NCI-H524 (cell line): ENCODE results near the gene THRB.
"Not testable (repeated sequence)": the region's sequence is repeated elsewhere in the genome, so short reads cannot be mapped to it uniquely, and the experiment has no call there.

Source experiments
- DNase-seq, 2 experiments: peaks; one replicate each; lab custom pipeline; 2025; lab: John Stamatoyannopoulos, UW

The THRB gene

DNA sequence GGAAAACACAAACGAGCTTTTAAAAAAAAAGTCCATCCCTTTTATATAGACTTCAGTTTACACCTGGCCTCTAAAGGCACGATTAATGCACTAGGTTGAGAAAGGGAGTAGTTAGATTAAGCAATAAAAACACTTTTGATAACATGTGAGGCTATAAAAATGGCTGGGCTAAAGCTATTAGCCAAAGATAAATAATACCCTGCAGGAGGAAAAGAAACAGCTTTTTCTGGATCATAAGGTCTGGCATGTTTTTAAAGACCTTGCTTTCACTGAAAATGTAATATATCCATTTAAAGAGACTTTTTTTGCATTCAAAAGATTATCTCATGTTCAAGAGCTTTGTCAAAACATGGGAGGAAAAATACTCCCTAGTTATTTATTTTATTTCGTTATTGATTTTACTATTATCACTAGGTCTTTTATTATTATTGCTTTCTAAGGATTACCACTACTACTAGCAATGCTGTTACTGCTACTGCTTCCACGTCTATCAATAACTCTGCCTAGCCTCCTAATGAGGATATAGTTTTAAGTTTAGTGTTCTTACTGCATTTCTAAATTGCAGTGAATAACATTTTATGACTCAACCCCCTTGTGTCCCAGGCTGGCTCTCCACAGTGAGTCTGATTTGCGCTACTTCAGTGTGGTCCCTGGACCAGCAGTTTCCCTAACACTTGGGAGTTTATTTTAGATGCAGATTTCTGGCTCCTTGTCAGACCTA lies 93.4 kb downstream of the THRB start:
- no peak for DNase-seq

DNA sequence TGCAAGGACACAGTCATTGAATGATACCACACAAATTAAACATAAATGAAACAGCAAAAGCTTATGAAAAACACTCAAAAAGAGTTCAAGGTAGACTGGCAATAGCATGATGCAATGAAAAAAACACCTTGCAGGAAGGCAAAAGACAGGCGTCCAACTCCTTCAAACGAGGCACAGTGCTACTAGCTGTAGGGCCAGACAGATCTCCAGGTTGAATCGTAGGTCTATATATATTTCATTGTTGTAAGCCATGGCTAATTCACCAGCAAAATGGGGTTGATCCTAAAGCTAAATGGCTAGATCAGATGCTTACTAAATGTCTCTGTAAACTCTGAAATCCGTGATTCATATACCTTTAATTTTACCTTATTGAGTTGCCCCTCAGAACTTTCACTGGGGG lies 94.2 kb downstream of the THRB start:
- DNase-seq, result no peak

DNA sequence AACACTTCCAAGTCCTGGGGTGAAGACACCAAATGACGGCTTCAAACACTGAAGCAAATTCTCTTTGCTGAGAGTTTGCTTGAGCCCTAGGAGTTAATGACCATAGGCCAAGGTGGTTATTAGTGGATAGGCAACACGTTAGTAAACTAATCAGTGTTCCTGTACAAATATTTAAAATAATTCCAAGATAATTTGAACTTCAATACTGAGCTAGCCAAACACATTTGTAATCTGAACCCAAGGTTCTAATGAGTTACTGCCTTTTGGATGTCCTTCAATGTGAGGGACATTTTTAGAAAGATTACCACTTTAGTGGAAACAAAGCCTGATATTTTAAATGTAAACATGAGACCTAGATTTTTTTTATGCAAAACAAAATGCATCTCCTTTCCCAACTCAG lies 94.6 kb downstream of the THRB start:
- DNase-seq, result no peak

DNA sequence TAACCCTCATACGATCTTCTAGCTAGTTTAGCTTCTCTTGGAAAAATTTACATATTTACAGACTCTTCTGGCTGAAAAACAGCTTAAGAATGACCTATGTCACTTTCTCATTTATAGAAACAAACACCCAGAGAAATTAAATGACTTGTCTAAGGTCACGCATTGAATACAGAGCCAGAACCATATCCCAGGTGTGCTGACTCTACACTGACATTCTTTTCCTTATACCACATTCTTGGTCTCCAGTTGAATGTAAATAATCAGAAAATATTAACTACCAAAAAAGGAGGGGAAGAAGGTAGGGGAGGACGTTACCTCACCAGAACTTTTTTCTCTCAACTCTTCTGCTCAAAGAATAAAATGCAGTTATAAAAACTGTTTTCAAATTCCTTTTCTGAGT lies 95.0 kb downstream of the THRB start:
- no peak for DNase-seq

DNA sequence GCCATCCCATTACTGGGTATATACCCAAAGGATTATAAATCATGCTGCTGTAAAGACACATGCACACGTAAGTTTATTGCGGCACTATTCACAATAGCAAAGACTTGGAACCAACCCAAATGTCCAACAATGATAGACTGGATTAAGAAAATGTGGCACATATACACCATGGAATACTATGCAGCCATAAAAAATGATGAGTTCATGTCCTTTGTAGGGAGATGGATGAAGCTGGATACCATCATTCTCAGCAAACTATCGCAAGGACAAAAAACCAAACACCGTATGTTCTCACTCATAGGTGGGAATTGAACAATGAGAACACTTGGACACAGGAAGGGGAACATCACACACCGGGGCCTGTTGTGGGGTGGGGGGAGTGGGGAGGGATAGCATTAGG lies 95.9 kb downstream of the THRB start:
- DNase-seq, result not testable (repeated sequence)

DNA sequence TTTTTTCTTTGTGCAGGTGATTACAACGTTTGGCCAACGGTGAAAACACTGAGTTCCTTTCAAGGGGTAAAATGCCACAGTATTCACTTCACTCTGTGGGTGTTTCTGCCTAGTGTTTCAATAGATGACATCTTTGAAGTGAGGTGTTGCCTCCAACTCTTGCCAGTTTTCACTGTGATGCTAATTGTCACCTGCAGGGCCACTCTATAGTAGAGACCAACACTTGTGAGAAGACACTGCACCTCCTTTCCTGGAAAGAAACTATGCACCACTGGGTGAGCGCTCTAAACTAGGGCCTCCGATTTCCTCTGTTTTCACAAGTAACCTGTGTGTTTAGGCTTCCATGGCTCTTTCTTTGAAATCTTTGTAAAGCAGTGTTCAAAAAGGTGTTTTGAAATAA lies 98.3 kb downstream of the THRB start:
- no peak for DNase-seq

DNA sequence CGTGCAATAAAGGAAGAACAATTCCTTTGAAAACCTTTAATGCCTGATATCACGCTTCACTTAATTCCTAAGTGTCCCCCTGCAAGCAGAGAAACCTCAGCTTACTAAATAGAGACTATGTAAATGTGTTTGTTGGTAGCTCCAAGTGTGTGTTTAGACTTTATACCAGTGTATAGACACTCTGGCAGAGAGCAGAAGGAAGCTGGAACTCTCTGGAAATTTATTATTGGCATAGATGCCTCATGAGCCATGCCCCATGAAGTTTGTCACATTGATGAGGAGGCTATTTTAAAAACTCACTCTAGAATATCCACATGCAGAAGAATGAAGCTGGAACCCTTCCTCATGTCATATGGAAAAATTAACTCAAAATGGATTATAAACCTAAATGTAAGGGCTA lies 99.9 kb downstream of the THRB start:
- no peak for DNase-seq

DNA sequence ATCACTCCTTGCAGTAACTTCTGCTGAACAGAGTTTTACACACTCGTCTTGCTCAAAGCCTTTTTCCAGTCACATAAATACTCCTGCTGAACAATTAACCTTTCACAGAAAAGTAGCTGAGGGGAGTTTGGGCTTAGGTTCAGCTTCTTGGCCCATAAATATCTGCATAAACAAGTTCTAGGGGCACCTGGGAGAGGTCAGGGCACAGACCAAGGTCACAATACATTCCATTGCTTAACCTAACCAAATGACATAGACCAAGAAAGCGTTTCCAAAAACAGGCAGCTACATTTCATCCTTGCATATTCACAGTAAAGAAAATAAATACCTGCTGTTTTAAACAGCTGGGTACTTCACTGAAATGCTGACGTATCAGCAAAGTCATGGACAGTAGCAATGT lies 101.3 kb downstream of the THRB start:
- DNase-seq, result no peak

DNA sequence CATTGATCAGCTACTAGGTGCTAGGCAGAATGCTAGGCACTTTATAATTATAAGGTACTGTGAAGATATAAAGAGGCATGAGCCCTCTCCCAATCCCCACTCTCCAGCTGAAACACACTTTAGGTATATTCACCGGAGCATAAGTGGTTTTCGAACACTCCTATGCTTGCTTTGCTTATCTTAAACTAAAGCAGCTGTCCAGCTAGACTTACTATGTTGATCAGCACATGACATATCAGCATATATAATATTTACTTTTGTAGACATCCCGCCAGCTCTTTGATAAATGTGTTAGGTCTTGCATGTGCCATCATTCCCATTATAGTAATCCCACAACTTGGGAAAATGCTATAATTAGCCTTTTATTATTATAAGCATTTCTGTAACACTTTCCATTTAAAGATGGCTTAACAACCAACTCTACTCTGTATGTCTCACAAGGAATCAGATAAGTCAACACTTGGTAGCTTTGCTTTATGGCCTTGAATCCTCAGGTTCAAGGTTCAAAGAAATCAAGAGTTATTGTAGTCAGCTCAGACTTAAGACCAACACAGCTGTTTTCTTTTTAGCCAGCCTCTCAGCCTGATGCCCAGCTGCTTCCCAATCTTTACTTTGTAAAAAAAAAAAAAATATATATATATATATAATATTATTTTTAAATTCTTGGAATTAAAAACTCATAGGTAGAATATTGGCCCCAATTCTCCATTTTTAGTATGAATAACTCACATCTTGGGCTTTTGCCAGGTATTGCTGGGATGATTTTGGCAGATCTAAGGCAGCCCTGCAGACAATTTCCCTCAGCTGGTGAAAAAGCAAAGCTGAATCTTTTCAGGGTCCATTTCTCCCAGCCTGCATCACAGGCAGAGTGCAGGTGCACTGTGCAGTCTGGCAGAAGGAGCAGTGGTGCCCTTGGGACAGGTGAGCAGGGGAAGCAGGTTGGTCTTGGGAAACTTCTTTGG lies 104.2 kb downstream of the THRB start:
- no peak for DNase-seq

DNA sequence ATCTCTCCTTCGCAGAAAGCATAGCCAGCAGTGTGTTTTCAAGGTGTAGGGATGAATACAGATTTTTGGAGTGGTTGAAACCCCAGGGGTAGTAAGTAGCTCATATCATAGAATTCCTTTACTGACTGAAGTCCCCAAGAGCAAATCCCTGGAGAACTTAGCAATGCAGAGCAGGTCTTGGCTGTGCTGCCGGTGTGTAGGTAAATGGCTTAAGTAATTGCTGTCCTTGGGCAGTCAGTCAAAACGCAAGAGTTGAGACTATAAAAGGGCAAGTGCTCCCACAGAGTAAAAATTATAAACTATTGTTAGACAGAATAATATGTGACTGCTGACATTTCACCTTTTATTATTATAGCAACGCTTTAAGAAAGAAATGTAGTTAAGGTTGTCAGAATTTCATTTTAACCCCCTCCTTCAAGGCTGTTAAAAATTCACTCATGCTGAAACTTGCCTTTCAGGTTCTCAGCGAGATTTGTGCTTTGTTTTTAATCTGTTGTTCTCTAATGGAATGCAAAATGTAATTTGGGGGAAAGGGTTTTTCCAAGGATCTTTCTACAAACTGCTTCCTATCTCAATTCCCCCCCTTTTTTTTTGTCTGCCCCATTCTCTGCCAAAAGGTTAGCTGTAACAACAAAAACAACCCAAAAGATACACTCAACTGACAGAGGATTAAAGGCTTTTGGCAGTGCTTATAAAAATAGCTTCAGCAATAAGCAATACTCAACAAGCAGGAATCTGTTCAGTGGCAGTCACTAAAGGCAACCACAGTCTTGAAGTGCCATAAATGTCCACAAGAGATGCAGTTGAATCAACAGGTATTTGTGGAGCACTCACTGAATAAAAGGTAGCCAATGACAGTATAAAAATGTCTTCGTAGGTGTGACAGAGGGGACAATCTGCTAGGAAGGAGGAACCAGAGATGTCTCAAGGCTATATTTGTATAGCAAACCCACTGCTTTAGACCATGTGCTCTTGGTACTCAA lies 105.3 kb downstream of the THRB start:
- no peak for DNase-seq

DNA sequence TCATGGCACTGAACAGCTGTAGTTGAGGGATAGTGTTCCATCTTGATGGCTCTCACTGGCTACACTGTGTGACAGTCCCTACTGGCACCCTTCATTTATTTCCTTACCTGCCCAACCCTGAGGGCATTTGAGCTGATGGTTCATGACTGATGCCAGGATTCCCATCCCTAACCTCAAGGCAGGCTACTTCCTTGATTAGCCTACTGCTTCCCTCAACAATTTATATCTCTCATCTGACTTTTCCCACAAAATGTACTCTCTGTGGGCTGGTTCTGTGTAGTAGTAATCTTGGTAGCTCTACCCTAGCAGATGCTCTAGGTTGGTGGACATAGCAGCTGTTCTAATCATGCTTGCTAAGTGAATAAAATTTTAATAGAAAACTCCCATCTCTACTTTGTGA lies 106.0 kb downstream of the THRB start:
- DNase-seq, result no peak

DNA sequence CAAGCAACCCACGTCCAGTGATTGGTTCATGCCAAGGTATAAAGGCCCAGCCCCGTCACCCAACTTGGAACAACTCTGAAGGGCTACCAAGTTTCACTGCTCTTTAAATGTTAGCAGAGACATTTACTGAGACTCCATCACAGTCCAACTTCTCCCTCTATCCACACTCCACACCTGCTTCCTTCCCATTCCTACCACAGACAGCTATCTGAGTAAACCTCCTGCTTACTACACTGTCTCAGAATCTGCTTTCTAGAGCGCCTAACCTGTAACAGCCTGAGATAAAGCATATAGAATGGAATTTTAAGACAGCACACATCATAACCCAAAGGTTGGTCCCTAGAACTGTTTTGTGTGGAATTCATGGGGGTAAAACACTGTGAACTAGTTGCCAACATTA lies 106.5 kb downstream of the THRB start:
- DNase-seq, result no peak

DNA sequence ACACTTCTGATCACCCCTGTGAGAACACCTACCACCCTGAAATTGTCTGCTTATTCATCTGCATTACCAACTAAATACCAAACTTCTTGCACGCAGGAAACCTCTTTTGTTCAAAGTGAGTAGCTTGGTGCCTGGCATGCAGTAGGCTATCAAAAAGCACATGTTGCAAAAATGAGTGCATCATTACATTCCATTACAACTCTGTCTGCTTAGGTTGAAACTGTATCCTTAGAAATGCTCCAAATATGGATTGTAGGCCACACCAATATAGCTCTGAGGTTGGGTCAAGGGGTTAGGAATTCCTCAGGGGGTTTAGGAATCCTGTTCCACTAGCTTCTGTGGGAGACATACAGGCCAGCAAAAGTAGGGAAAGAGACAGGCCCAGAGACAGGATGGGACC lies 107.2 kb downstream of the THRB start:
- DNase-seq, result no peak

DNA sequence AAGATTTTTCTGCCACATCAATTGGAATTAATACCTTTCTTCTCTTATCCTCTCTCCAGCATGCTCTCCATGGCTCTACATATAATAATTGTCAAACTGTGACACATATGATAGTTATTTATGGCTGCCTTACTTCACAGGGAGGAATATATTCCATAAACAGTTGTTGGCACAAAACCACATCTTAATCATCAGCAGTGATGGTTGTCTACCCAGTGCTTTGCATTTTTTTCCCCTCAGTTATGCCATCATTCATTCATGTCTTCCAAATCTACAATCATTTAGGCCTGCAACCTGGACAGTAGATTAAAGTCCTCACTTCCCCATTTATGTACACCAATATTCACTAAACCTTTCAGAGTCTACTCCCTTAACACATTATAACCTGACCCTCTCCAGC lies 107.7 kb downstream of the THRB start:
- no peak for DNase-seq

DNA sequence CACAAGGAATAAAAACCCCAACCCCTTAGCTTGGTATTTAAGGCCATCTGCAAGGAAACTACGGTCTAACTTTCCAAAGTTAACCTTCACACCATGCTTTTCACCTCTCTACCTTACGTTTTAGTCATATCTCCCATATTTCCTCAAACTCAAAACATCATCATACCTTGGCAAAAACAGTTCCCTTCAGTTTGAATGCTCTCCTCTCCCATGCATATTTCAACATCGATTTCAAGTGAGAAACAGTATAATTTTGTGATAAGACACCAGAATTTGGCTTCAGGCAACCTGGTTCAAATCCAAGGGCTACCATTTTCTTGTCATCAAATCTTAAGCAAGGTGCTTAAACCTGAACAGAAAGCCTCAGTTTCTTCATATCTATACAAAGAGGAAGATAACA lies 108.2 kb downstream of the THRB start:
- DNase-seq, result no peak

DNA sequence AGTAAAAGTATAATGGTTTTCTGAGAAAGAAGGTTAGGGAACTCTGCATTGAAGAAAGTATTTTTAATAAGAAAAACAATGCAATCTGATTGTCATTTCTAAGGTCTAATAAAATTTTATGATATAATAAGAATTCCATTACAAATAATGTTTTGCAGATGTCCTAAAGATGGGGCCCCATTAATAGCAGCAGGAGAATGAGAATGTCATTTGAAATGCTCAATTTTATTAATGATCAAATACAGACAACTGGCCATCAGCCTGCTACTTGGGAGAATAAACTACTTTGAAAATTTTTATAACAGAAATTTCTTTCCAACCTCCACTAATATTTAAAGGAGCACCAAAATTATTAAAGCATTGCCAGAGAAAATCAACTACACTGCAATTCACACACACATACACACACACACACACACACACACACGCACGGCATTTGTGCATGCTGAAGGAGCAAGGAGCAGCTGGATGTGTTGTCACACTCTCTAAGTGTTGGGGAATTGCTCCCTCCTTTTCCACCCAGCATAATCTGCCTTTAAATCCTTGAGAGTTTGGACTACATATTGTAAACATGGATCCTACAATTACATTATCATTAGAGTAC lies 109.5 kb downstream of the THRB start:
- no peak for DNase-seq

DNA sequence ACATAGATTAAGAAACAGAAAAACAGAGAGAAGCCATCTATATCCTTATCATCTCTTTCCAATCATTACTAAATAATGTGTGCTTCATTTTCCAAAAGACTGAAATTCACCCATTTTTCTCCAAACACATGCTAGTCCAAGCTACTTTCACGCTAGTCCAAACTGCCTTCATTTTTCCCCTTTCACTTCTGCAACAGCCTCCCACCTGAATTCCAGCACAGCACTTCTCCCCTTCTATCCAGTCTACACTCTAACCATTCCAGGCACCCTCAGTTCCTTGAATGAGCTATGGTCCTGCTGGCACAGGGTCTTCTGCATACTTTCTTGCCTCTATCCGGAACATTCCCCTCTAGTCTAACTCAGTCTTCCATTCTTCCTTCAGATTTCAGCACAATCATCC lies 112.0 kb downstream of the THRB start:
- no peak for DNase-seq

DNA sequence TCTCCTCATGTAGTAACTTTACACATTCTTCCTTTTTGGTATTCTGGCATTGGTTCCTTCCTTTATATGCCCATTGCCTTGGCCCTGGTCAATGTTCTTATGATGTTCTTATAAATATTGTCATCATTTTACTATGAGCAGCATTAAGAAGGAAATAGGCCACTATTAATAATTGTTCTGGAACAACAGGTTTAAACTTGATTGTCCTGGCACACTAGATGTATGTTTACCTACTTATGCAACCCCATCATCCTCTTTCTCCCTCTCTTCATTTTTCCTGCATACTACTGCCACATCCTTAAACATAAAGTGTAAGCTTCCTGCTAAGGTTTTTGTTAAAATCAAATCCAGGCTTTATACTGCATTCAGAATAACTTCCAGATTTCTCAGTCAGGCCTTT lies 114.7 kb downstream of the THRB start:
- DNase-seq, result no peak

DNA sequence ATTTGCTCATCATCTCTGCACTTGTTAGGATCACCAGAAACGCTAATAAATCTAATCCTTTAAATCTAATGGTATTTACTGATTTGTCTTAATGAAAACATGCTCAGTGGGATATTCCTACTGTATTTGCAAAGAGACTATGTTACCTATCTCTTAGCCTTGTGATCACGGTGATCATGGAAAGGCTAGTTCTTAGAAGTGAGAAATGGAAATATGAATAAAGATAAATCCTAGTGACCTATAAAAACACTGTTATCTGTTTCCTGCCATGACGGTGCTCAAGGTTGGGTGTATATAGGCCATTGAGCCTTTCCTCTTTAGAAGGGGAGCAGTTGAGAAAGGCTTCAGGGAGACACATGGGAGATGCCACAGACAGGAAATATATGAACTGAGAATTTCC lies 116.3 kb downstream of the THRB start:
- no peak for DNase-seq

DNA sequence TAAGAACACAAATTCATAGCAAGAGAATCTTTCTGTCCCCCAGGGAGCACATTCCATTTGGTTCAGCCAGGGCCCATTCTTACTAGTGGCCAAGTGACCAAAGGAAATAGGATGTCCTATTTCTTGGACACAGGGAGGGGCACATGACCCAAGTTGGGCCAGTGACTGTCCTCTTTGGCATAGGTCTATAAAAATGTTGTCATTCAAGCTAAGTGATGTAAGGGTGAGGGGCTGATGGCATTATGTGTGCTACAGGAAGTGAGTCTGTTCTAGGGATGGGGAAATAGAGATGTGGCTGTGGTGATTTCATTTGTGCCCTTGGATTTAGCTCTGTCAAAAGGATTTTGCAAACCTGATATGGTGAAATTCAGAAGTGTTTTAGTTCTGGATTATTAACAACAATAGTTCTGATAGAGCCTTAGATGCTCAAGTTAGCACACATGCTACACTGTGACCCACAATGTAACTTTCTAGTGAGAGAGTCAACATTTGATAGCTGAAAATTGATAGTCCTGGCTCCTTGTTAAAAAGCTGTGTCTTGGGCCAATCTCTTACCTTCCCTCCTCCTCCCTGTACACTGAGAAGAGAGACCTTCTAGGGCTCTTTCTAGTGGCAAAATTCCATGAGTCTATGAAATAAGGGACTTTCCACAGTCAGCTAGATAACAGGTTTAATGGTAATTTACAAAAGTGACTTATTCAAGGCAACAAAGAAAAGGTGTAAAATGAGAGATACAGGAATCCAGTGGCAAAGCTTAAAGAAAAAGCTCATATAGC lies 117.2 kb downstream of the THRB start:
- DNase-seq, result no peak

DNA sequence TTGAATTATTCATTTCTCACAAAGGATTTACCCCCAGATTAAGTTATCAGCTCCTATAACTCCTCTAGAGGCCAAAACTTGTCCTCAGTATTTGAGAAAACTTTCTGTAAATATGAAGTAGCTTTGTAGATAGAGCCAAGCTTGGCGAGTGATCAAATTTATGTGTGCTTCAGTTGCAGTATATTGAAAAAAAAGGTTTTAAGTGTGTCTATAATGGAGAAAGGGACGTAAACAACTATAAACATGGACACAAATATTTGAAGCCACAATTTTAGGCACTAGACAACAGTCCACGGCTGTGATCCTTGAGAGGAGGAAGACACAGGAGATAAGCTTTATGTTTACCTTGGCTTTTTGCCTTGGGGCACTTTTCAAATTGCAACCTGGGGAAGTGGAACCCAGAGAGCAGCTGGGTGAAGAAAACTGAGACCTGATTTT lies 118.7 kb downstream of the THRB start:
- DNase-seq, result no peak
